GM20431 (cell line): Measurements from ENCODE around the gene B3GNT5.

Source experiments
- in situ Hi-C: fragments of 300-500 bp; cut with MseI, MboI; formaldehyde crosslinking; loops from one replicate; pipeline ENCODE4 v1.15.0; 2020; ENCODE audit warnings: low sequenced_read_pairs; ENCODE audit not compliant: unreplicated experiment

The B3GNT5 gene

DNA sequence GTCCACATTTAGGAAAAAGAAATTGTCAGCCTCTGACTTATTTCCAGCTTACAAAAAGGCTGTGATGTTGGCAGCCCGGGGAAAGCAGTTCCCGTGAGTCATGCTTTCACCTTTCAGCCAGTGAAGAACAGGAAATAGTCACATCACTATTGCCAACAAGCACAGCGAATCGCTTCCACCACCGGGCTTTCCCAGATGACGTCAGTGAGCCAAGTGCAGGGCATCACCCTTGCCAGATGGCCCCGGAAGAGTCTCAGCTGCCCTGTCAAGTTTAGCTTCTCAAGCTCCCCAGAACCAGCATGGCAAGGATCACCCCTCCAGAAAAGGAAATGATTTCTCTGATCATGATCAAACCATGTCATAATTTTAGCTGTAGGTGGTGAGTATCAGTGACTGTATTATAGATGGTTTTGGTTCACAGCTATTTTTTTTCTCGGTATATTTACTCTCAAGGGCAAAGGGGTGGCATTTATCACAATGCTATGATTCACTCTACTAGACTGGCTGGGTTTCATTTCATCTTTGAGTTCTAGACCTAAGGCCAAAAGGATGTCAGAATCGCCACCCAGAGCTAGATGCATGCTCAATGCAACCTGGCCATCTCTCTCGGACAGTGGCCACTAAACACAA is 32.9 kb downstream of the B3GNT5 start:
- in situ Hi-C loops, result no loop called here

DNA sequence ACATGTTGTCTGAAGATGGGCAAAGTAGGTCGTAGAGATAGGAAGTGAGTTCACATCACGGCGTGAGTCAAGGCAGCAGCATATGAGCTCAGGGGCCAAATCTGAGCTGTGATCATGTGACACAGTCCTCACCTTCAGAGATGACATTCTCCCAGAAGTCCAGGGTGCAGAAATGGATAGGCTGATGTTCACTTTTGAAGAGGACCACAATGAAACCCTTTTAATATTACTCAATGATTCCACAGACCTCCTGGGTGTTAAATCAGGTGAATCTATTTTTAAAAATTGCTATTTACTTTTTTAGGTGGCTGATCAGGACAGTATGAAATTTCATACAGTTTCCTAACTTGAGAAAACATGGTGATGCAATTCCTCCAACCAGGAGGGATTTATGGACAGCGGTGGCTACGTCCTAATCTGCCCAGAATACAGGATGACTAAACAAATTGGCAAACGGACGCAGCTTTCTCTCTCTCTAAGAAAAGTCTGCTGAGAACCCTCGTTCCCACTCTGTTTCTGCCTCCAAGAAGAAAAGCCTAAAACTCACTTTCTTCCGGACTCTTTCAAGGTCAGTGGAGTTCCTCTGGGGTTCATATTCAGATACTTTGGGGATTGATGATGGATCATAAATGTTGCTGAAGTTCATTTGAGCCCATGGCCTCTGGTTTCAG is 34.4 kb downstream of the B3GNT5 start:
- in situ Hi-C loops, result no loop called here

DNA sequence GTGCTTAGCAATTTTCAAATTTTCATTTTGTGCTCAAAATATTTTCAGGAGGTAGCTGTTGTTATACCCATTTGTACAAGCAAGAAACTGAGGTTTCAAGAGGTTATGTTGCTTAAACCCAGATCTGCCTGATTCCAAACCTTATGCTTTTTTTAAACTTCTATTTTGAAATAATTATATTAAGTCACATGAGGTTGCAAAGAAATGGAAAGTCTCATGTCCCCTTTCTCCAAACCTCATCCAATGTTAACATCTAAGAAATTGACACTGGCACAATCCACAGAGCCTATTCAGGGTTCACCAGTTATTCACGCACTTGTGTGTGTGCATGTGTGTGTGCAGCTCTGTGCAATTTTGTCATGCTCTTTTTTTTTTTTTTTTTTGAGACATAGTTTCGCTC is 35.1 kb downstream of the B3GNT5 start:
- in situ Hi-C loops, result no loop called here

DNA sequence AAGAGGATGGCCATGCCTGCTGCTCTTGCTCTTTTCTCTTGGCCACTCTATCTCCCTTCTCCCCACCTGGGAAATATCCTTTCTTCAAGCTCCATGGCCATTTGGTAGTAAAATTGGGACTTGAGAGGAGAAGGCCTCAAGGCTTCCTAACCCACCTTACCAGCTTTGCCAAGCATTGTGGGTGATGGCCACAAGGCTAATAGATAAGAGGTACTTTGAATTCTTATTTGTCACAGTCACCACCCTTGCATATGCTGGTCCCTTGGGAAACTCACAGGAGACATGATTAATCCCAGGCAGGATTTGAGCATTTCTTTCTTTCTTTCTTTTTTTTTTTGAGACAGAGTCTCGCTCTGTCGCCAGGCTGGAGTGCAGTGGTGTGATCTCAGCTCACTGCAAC is 37.2 kb downstream of the B3GNT5 start:
- in situ Hi-C loops, result no loop called here

DNA sequence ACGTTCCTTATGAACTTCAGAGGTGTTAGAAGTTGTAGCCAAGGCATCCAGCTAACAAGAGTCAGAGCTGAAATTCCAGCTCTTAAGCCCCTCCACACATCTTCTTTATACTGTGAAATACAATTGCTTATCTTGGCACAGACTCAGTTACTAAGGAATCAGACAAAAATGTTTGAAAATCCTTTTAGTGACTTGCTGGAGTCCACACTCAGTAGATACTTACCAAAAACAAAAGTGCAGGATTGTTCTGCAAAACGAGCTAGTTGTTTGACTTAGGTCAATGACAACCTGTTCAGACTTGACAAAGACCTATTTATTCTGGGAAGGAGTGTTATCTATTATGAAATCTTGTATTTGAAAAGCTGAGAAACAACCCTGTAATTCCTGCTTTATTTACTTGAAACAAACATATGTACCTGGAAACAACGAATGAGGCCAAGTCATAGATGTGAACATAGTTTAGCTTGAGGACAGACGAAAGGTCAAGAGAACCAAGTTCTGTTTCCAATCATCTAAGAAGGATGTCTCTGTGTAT is 38.5 kb downstream of the B3GNT5 start:
- in situ Hi-C loops, result no loop called here

DNA sequence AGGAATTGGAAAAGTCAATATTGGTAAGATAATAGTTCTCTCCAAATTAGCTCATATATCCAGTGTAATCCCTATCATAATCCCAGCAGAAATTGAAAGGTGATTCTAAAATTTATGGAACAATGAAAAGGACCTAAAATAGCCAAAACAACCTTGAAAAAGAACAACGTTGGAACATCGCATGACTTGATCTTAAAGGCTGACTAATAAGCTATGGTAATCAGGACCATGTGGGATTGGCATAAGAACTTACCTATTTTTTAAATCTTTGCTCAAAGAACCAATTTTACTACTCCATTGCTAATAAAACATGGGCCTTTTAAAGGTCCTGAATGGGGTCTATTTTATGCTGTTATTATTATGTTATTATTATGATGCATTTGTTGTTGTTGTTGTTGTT is 40.9 kb downstream of the B3GNT5 start:
- in situ Hi-C loops, result no loop called here

DNA sequence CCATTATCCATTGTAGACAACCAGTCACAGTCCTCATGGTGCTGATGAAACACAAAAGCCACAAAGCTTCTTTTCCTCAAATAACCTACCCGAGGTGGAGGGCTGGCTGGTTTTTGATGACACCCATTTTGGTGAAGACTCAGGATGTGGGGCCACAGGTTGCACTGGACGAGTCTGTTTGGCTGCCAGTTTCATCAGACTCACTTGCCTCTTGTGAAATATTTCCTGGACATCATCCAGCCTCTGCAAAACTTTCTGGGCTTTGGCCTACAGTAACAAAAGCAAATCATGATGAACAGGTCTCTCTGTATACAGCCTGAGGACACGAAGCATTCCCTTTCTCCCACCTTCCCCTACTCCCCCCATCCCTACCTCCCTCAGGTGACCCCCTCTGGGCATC is 42.2 kb downstream of the B3GNT5 start:
- in situ Hi-C loops, result no loop called here

DNA sequence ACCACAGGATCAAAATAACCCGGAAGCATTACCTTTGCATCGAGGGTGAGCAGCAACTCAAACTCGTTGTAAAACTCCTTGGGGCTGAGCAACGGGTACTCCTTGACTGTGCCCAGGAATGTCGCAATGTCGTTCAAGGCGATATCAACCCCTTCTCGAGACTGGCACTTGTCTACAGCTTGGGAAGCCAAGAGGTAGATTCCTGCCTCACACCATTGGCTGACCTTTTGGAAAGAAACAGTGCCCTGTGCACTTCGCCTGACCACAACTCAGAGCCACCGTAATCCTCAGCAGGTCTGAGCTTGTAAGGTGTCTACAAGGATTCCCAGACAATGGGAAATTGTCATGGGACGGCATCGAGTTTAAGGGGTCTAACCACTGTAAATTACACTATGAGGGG is 43.9 kb downstream of the B3GNT5 start:
- in situ Hi-C loops, result no loop called here

DNA sequence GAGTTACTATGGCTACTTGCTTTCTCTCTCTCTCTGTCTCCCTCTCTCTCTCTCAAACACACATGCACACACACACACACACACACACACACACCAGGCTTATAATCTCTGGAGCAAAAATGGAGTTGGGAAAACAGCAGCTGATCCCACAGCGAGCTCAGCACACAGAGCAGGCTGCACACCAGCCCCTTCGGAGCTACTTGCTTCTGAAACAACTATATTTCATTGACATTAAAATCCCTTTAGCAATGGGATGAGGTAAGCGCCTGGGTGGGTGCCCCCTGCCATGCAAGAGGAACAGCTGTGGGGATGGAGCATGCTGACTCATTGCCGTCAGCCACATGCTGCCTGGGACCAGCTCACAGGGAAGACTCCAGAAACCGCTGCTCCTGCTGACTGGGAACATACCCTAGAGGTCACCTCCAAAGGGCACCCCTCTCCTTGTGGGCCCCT is 45.7 kb downstream of the B3GNT5 start:
- in situ Hi-C loops, result no loop called here

DNA sequence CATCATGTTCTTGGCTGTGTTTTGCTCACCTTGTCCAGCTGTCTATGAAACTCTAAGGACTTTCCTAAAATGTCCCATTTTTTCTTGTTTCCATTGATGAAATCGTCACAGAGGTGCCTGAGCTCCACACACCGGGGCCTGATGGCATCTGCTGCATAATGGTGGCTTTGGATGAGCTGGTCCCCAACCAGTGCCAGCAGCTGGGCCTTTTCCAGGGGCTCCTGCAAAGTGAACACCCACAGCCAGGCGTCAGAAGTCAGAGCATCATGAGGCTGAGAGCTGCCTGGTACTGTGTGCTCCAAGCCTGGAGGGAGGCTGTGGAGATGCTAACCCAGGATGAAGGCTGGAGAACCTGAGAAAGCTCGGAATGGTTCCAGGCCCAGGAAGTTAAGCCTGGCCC is 46.9 kb downstream of the B3GNT5 start:
- in situ Hi-C loops, result no loop called here

DNA sequence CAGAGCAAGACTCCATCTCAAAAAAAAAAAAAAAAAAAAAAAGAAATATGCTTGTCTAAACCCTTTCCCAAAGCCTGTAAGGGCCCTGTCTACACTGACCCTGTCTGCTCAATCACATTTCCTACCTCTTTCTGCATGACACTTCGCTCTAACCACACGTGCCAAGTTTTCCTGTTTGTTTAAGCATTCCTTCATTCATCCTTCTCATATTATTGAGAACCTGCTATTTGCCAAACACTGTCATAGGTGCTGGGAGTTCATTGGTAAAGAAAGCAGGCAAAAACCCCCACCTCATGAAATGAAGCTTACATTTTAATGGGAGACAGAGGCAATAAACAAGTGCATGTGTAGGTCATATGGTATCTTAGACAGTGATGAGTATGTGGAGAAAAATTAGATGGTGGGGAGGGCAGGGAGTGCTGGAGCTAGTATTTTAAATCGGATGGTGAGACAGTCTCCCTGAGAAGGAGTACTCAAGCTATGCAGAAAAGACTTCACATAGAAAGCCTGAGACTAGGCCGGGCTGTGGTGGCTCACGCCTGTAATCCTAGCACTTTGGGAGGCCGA is 48.0 kb downstream of the B3GNT5 start:
- in situ Hi-C loops, result no loop called here

DNA sequence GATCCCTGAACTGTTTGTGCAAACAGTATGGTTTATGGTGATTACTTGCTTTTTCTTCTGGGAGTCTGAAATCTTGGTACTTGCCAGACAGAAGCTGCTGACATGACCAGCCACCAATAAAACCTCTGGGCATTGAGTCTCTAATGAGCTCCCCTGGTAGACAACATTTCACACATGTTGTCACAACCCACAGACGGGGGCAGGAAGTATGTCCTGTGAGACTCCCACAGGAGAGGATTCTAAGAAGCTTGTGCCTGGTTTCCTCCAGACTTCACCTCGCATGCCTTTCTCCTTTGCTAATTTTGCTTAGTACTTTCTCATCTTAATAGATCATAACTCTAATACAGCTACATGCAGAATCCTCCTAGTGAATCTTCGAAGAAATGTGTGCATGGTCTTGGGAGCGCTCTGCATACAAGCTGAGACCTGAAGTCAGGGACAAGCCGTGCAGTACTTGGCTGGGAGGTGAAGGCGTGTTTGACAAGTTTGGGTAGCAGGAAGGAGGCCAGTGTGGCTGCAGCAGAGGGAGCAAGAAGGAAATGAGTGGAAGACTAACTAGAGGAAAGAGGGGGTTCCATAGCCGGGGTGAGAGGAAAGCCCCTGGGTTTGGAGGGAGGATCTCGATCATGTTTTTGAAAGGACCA is 49.0 kb downstream of the B3GNT5 start:
- in situ Hi-C loops, result no loop called here

DNA sequence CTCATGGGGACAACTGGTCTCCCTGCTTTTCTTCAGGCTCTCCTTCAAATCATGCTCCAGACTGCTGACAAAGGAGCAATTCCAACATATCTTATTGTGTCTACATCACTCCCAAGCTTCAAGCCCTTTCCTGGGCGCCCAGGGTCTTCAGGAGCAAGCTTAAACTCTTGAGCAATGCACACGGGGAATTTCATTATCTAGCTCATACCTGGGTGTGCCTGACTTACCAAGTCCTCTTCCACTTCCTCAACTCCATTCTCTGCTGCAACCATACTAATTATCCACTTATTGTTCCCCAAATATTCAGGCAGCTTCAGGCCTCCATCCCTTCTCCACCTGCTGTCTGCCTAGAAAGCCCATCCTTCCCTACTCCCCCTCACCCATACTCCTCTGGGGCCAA is 50.6 kb downstream of the B3GNT5 start:
- in situ Hi-C loops, result no loop called here

DNA sequence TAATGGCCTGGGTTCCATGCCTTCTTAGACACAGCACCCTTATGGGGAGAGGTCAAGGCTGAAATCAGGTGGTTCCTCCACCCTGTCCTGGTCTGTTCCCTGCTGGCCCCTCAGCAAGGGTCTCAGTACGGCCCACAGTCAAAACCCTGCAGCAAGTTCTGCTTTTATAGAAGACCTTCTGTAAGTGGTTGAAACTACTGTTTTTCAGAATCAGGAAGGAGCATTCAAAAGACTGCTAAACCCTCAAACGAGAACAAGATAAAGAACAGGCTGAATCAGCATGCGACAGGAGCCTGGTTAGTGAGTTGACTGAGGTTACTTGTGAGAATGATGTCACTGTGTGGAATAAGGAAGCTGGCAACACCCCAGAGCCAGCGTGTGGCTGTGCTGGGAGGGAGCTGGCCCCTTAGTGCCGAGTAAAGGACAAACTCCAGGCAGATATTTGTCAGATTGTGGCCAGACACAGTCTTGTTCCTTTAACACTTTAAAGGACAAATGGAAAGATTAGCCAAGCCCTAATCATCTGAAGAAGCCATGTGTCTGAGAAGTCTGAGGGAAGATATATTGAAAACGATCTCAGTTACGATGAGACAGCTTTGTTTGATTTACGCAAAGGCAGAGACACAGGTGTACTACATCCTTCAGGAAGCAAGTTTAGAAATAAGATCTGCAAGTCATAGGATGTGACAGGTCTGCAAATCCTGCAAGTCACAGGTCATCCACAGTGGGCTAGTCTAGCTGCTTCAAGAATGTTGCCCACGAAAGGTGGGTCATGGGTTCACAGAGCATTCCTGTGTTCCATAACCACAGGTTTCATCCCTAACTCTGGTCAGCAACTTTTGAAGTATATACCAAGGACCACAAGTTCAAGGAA is 54.0 kb downstream of the B3GNT5 start:
- in situ Hi-C loops, result no loop called here

DNA sequence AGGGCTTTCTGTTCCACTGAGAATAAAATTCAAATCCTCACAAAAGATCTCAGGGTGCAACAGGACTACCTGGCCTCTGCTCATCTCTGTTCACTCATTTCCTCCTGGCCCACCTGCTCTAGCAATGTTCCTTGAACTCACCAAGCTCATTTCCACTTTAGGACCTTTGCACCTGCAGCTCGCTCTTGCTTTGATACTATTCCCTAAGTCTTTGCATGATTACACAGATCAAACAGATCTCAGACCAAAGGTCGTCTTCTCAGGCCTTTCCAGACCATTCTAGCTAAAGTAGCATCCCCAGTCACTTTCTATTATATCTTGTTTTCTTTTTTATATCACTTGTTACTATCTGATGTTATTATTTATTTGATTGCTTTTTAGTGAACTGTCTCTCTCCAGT is 54.7 kb downstream of the B3GNT5 start:
- in situ Hi-C loops, result no loop called here

DNA sequence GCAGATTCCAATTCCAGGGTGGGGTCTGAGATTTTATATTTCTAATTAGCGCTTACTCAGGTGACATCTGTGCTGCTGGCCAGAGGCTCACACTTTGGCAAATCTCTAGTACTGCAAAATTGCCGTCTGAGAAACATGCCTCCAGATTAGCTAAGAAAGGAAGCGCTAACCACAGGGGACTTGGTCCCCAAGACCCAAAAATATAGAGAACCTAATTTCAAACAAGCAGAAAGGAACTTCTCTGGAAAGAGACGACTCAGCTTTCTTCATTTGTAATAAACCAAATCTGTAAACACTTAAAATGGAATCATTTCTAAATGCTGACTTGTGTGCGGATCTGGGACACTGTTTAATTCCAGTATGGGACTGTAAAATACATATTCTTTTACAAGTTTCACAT is 55.7 kb downstream of the B3GNT5 start:
- in situ Hi-C loops, result no loop called here

DNA sequence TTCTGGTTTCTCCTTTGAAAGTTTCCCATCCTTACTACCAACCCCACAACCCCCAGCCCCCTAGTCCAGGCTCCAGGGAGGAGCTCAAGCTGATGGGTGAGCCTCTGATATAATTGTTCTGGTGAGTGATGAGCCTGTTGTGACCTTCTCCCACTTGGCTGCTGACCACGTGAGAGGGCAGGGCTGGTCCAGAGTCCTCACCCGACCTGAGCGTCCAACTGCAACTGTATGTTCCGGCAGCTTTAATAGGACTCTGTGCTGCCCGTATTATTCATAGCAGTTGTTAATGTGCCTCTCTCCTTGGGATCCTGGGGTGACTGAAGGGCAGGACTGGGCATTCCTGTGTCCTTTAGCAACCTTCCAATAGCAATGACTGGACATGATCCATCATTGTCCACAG is 56.2 kb downstream of the B3GNT5 start:
- in situ Hi-C loops, result no loop called here

DNA sequence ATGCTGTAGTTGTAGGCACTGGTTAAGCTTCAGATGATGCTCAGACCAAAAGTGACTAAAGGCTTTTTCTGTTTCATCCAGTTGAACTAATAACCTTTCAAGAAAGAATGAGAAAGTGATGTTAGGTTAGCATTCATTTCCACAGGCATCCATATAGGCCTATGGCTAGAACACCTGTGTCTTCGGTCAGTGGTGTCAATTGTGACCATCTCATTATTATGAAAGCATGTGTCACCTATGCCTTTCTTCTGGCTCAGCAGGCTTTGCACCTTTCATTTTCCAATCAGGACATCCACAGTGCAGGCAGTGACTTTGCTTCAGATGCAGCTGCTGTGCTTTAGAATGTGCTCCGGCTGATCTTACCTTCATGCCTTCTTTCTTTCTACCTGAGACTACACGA is 57.9 kb downstream of the B3GNT5 start:
- in situ Hi-C loops, result no loop called here

DNA sequence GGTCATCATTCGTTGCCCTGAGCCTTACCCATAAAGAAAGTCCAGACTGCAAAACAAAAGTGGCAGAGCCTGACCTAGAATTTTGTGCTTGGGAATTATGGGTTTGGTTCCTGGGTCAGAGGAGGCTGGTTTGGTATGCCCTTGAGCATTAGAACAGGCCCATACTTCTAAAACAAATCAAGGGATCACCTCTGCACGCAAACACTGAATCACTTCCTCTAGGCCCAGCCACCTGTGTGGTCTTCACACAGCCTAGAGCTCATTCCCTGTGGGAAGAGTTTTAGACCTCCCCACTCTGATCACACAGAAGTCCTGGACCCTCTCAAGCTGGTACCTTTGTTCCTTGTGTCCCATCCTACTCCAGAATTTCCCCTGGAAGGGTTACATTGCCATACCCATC is 59.4 kb downstream of the B3GNT5 start:
- in situ Hi-C loops, result no loop called here

DNA sequence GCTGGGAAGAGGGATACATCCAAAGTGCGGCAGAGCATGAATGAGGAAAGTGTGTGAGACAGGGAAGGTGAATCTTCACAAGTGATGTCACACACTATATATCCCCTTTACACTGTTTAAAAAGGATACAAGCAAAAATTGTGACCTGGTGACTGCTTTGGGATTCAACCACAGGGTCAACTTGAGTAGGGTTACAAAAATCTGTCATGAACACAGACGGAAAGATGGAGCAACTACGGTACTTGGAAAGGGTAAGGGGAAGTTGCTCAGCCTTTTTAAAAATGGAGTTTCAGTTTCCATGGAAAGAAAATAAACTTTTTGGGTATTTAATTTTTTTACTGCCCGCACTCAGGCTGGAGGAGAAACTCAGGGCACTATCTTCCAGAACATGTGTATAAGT is 60.3 kb downstream of the B3GNT5 start:
- in situ Hi-C loops, result no loop called here
